HG02981 (cell line): ENCODE measurements around the gene TSPO.

Experiments
- ATAC-seq: cut with Tn5 transposase; IDR thresholded peaks from one replicate; pipeline ENCODE4 v1.9.1; 2021; ENCODE audit warnings: mild to moderate bottlenecking, moderate library complexity; ENCODE audit not compliant: unreplicated experiment

The TSPO gene

GRCh38 chr22:43157874-43158546 lies 6.7 kb downstream of the TSPO start:
- no peak for ATAC-seq

- no peak for ATAC-seq
These were observed 7.6 kb downstream of the TSPO start for GRCh38 chr22:43158778-43159483.

- ATAC-seq, result no peak
These were observed 8.3 kb downstream of the TSPO start for GRCh38 chr22:43159484-43160178.

GRCh38 chr22:43160497-43161126 lies 9.3 kb downstream of the TSPO start:
- ATAC-seq, result no peak

- ATAC-seq, result no peak
These were observed 11.2 kb downstream of the TSPO start for GRCh38 chr22:43162412-43163150.

GRCh38 chr22:43163241-43163795 lies 12.0 kb downstream of the TSPO start:
- no peak for ATAC-seq

- ATAC-seq, result no peak
These were observed 13.3 kb downstream of the TSPO start for GRCh38 chr22:43164636-43165035.

- no peak for ATAC-seq
These were observed 15.0 kb downstream of the TSPO start for GRCh38 chr22:43166132-43166930.

- ATAC-seq, result no peak
These were observed 15.7 kb downstream of the TSPO start for GRCh38 chr22:43167001-43167589.

- ATAC-seq, result no peak
These were observed 17.3 kb downstream of the TSPO start for GRCh38 chr22:43168471-43169309.

GRCh38 chr22:43169310-43170130 lies 18.2 kb downstream of the TSPO start:
- no peak for ATAC-seq

- ATAC-seq, result no peak
These were observed 18.7 kb downstream of the TSPO start for GRCh38 chr22:43170131-43170480.

GRCh38 chr22:43171019-43171491 lies 19.7 kb downstream of the TSPO start:
- no peak for ATAC-seq

GRCh38 chr22:43171607-43172006 lies 20.2 kb downstream of the TSPO start:
- no peak for ATAC-seq

GRCh38 chr22:43172191-43172590 lies 20.8 kb downstream of the TSPO start:
- ATAC-seq, result no peak

- no peak for ATAC-seq
These were observed 22.2 kb downstream of the TSPO start for GRCh38 chr22:43173566-43173965.

- no peak for ATAC-seq
These were observed 22.8 kb downstream of the TSPO start for GRCh38 chr22:43173976-43174720.
